ENCODE measurements around the gene RYR3. TPM values are rescaled to one million over a fixed set of nuclear protein-coding genes. Genes with fewer than 3 reads are reported as not detected.

The RYR3 gene
- total RNA-seq, 4 donors from 2014 or later = 0.18 to 3.3 (median 2.3) TPM

GRCh38 chr15:33400941-33401340 is 90.2 kb downstream of the RYR3 start:
- H3K9me3 ChIP-seq = no peaks in the 10 kb centered on the region
- no peaks in the 10 kb centered on the region for H3K27me3 ChIP-seq
- no peak for TF ChIP-seq CTCF (IDR thresholded peaks at IDR 0.05)
- no peak overlapping the region for H3K4me3 ChIP-seq
- H3K4me1 ChIP-seq = no peaks in the 10 kb centered on the region
- no peak overlapping the region for H3K27ac ChIP-seq
- DNase-seq = no peak
- H3K36me3 ChIP-seq = no peaks in the 10 kb centered on the region

GRCh38 chr15:33402600-33402999 is 91.8 kb downstream of the RYR3 start:
- Histone ChIP-seq H3K27me3 (no peaks in the 10 kb centered on the region), H3K9me3 (no peaks in the 10 kb centered on the region), H3K4me1 (no peaks in the 10 kb centered on the region), H3K27ac (no peak overlapping the region), H3K36me3 (no peaks in the 10 kb centered on the region), H3K4me3 (no peak overlapping the region)
- TF ChIP-seq CTCF (IDR thresholded peaks at IDR 0.05) (no peak), POLR2A (IDR thresholded peaks at IDR 0.05) (no peak)
- no peak for DNase-seq

- DNase-seq = no peak
- Histone ChIP-seq H3K9me3 (no peaks in the 10 kb centered on the region), H3K27ac (no peak overlapping the region), H3K27me3 (no peaks in the 10 kb centered on the region), H3K36me3 (no peaks in the 10 kb centered on the region), H3K4me1 (no peaks in the 10 kb centered on the region), H3K4me3 (no peak overlapping the region)
- TF ChIP-seq CTCF (IDR thresholded peaks at IDR 0.05) (no peak), POLR2A (IDR thresholded peaks at IDR 0.05) (no peak)
Measured at GRCh38 chr15:33405096-33405495, 94.3 kb downstream of the RYR3 start.

- Histone ChIP-seq H3K27ac (no peak overlapping the region), H3K27me3 (no peaks in the 10 kb centered on the region), H3K4me3 (no peak overlapping the region), H3K36me3 (no peaks in the 10 kb centered on the region), H3K9me3 (no peaks in the 10 kb centered on the region), H3K4me1 (no peaks in the 10 kb centered on the region)
- DNase-seq = no peak
- no peak for TF ChIP-seq POLR2A (IDR thresholded peaks at IDR 0.05)
Measured at GRCh38 chr15:33411596-33412540, 101.1 kb downstream of the RYR3 start.

- no peaks in the 10 kb centered on the region for H3K4me1 ChIP-seq
- H3K27me3 ChIP-seq = no peaks in the 10 kb centered on the region
- no peaks in the 10 kb centered on the region for H3K36me3 ChIP-seq
- no peak for TF ChIP-seq POLR2A (IDR thresholded peaks at IDR 0.05)
- TF ChIP-seq CTCF (IDR thresholded peaks at IDR 0.05) = no peak
- H3K9me3 ChIP-seq = no peaks in the 10 kb centered on the region
- no peak for DNase-seq
- H3K27ac ChIP-seq = no peak overlapping the region
- H3K4me3 ChIP-seq = no peak overlapping the region
Measured at GRCh38 chr15:33419701-33420100, 108.9 kb downstream of the RYR3 start.

- TF ChIP-seq CTCF (IDR thresholded peaks at IDR 0.05) = no peak
- TF ChIP-seq POLR2A (IDR thresholded peaks at IDR 0.05) = no peak
- no peak overlapping the region for H3K27ac ChIP-seq
- DNase-seq = no peak
- no peaks in the 10 kb centered on the region for H3K9me3 ChIP-seq
- H3K27me3 ChIP-seq = no peaks in the 10 kb centered on the region
- no peaks in the 10 kb centered on the region for H3K4me1 ChIP-seq
- no peak overlapping the region for H3K4me3 ChIP-seq
- no peaks in the 10 kb centered on the region for H3K36me3 ChIP-seq
Measured at GRCh38 chr15:33424025-33424424, 113.3 kb downstream of the RYR3 start.
